Stimulated activated CD4-positive, alpha-beta T cell treated with anti-CD3 and anti-CD28 coated beads, Interleukin-15, amount 100 ng/mL, for 48 hours (primary cell): ENCODE measurements around the gene SCYL3.
"Not testable (repeated sequence)": the region's sequence is repeated elsewhere in the genome, so short reads cannot be mapped to it uniquely, and the experiment has no call there.

Experiments
- DNase-seq, 2 donors: peaks; one replicate each; pipeline ENCODE4 v3.0.0-alpha.2; 2020; ENCODE audit warnings: low read depth in 2 of 2

Gene SCYL3

DNA sequence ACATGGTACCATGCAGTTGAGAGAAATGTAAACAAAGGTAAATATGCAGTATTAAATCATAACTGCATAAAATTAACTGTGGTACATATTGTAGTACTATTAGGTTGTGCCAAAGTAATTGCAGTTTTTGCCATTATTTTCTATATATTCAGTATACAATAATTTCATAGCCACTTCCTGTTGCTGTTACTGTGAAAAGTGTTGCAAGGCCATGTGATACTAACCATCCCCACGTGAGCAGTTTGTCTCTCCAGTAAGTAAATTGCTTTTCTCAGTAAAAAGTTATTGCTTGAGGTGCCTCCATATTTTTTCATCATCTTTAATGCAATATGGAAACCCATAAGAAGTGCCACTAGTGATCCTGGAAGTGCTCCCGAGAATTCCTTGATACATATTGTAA, 79.4 kb downstream of the SCYL3 start:
- no peak for DNase-seq

DNA sequence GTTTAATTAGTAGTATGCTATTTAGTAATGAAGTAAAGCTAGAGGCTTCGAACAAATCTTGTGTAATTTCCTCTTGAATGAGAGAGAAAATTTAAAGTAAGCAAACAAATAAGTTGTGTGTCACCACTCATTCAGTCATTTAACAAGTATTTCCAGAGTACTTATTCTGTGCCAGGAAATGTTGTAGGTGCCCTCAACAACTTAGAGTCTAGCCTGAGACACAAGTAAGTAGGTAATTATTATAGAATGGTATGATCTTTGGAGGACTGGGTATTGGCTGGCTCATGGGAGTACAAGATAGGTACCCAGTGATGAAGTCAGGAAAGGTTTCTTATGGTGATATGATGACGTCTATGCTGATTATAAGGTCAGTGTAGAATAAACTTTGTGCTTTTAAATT, 81.6 kb downstream of the SCYL3 start:
- no peak for DNase-seq

DNA sequence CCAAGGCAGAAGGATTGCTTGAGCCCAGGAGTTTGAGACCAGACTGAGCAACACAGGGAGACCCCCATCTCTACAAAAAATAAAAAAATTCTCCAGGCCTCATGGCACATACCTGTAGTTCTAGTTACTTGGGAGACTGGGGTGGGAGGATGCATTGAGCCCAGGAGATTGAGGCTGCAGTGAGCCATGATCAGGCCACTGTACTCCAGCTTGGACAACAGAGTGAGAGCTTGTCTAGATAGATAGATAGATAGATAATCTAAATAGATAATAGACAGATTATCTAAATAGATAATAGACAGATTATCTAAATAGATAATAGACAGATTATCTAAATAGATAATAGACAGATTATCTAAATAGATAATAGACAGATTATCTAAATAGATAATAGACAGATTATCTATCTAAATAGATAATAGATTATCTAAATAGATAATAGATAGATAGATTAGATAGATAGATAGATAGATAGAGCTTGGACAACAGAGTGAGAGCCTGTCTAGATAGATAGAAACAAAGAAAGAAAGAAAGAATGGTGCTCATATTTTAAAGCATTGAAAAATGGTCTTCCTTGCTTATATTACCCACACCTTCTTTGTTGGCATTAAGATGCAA, 82.2 kb downstream of the SCYL3 start:
- DNase-seq = not testable (repeated sequence)

DNA sequence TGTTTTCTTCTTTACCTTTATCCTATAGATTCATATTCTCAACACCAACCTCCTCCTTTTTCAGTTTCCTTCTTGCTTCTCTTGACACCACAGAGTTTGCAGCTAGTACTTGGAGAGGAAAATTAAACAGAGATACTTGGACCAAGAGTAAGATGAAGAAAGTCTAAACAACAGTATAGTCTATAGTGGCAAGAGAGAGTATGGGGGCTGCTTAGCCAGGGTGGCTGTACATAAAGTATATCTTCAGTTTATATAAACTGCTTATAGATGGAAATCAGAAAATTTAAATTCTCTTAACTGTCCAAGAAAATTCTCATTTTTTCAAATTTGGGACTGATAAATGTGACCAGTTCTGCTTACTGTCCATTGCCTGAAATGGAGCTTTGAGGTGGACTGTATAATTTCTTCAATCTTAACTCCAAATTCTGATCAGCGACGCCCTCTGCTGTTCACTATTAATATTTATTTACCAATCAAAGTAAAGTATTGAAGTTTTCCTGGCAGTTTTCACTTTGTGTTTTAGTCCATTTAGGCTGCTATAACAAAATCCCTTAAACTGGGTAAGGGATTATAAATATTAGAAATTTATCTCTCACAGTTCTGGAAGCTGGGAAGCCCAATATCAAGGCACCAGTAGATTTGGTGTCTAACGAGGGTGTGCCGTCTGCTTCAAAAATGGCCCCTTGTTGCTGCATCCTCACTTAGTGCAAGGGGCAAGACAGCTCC, 84.2 kb downstream of the SCYL3 start:
- DNase-seq = no peak

DNA sequence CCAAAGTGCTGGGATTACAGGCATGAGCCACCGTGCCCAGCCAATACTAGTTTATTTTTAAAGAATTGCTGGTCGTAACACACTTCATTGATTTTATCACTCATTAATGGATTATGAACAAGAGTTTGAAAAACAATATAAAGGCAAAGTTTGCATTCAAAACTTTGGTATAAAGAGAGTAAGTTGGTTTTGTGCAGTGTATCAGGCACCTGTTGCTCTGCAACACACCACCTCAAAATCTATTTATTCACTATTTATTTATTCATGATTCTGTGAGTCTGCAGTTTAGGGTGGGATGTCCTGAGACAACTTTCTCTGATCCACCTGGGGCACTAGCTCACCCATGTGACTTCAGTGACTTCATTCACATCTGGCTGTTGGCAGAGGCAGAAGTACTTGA, 88.8 kb downstream of the SCYL3 start:
- DNase-seq = no peak

DNA sequence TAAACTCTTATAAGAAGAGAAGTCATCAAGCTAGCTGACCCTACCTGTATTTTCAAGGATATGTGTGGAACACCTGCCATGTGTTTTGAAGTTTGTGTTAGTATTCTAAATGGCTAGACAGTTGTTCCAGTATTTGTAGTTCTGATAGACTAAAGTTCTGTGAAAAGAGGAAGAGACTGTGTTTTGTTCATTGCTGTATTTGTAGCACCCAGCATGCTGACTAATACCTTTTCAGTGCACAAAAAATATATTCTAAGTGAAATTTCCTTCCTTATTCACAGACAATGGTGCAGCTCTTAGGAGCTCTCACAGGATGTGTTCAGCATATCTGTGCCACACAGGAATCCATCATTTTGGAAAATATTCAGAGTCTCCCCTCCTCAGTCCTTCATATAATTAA, 90.8 kb downstream of the SCYL3 start:
- DNase-seq = no peak
